Endodermal cell (in vitro differentiated cells): ENCODE results near the gene ABLIM1. TPM values are rescaled to one million over a fixed set of nuclear protein-coding genes. Genes with fewer than 3 reads are reported as not detected.

Experiments used
- DNase-seq: peaks from one replicate; pipeline ENCODE4 v3.0.0-alpha.2; 2017
- H3K27ac ChIP-seq: 2 replicates; pipeline ENCODE4 v1.5.1; 2013; ENCODE audit warnings: mild to moderate bottlenecking, low read depth, low read length, moderate library complexity
- H3K27me3 ChIP-seq: 2 replicates; pipeline ENCODE4 v1.6.1; 2013; ENCODE audit warnings: mild to moderate bottlenecking, low read length, moderate library complexity; ENCODE audit not compliant: insufficient read depth, control insufficient read depth, poor library complexity, severe bottlenecking
- H3K36me3 ChIP-seq: 2 replicates; pipeline ENCODE4 v1.7.0; 2013; ENCODE audit warnings: mild to moderate bottlenecking, low read length, moderate library complexity; ENCODE audit not compliant: control insufficient read depth, insufficient read depth
- H3K4me1 ChIP-seq: one replicate; pipeline ENCODE4 v1.7.0; 2013; ENCODE audit warnings: low read length; ENCODE audit not compliant: control insufficient read depth, insufficient read depth
- H3K4me3 ChIP-seq: 2 replicates; pipeline ENCODE4 v1.5.1; 2013; ENCODE audit warnings: mild to moderate bottlenecking, low read length, moderate library complexity
- H3K9ac ChIP-seq: 2 replicates; pipeline ENCODE4 v1.6.1; 2013; ENCODE audit warnings: mild to moderate bottlenecking, low read length, moderate library complexity; ENCODE audit not compliant: poor library complexity, severe bottlenecking; ENCODE audit errors: extremely low read depth
- H3K9me3 ChIP-seq: 2 replicates; pipeline ENCODE4 v1.6.1; 2013; ENCODE audit warnings: mild to moderate bottlenecking, low read length, moderate library complexity; ENCODE audit not compliant: control insufficient read depth
- H3K27ac Mint-ChIP-seq: 2 replicates; pipeline ENCODE4 v1.8.0; 2020; ENCODE audit warnings: mixed read lengths
- H3K27me3 Mint-ChIP-seq: 2 replicates; pipeline ENCODE4 v1.8.0; 2021; ENCODE audit warnings: mild to moderate bottlenecking, mixed read lengths; ENCODE audit not compliant: insufficient read depth
- H3K36me3 Mint-ChIP-seq: 2 replicates; pipeline ENCODE4 v1.8.0; 2020; ENCODE audit warnings: low read depth, mixed read lengths
- H3K4me1 Mint-ChIP-seq: 2 replicates; pipeline ENCODE4 v1.8.0; 2020; ENCODE audit warnings: mixed read lengths
- H3K4me3 Mint-ChIP-seq: 2 replicates; pipeline ENCODE4 v1.8.0; 2020; ENCODE audit warnings: mild to moderate bottlenecking, moderate library complexity, mixed read lengths
- H3K9me3 Mint-ChIP-seq: 2 replicates; pipeline ENCODE4 v1.8.0; 2020; ENCODE audit warnings: mild to moderate bottlenecking, mixed read lengths
- CTCF ChIP-seq: fragments of 200-600 bp; sonication (generic); conservative IDR thresholded peaks from 2 replicates; pipeline ENCODE4 v1.5.0; 2021; ENCODE audit warnings: antibody characterized with exemption, mild to moderate bottlenecking
- WGBS, 2 experiments: methylation state at CpG; one replicate each; pipeline versions ENCODE4 v1.1.5 to v1.1.7; 2013; ENCODE audit warnings: missing lambda C conversion rate in 2 of 2, mixed read lengths in 1 of 2; ENCODE audit not compliant: insufficient coverage in 1 of 2, insufficient read length in 1 of 2; 5-methylcytosine and 5-hydroxymethylcytosine counted together
- total RNA-seq, 2 donors: library from RNA; stranded (reverse); fragmentation: NEBNext Ultra II Directional in 1 of 2; extraction: Animal tissue kit (Norgen Biotek cat#: 25700) in 1 of 2; gene quantifications; 2 replicates in 1 of 2; 3 replicates in 1 of 2; pipeline ENCODE4 v1.2.1, GENCODE V29; 2021

ABLIM1 gene
- total RNA-seq, 2 donors from 2014 or later: 39.3 to 49.3 TPM

GRCh38 chr10:114649217-114649903, 8.7 kb downstream of the ABLIM1 start:
- whole genome bisulfite sequencing, 2 experiments: 87 to 94% methylated on average over 4 to 6 of the region's 7 CpGs
- H3K4me1 ChIP-seq: peaks cover 6% of the 10 kb centered on the region
- Mint-ChIP-seq H3K27ac (no peak overlapping the region), H3K36me3 (no peaks in the 10 kb centered on the region), H3K4me1 (peaks cover under 1% of the 10 kb centered on the region), H3K9me3 (no peaks in the 10 kb centered on the region), H3K27me3 (peaks cover 7% of the 10 kb centered on the region), H3K4me3 (no peak overlapping the region)
- H3K9ac ChIP-seq: no peak overlapping the region
- DNase-seq: no peak
- H3K27me3 ChIP-seq: no peaks in the 10 kb centered on the region
- H3K36me3 ChIP-seq: no peaks in the 10 kb centered on the region
- H3K9me3 ChIP-seq: no peaks in the 10 kb centered on the region
- no peak overlapping the region for H3K27ac ChIP-seq
- no peak for TF ChIP-seq CTCF
- no peak overlapping the region for H3K4me3 ChIP-seq

- Histone ChIP-seq H3K9me3 (no peaks in the 10 kb centered on the region), H3K4me1 (peaks cover 6% of the 10 kb centered on the region), H3K36me3 (no peaks in the 10 kb centered on the region), H3K27ac (no peak overlapping the region), H3K27me3 (no peaks in the 10 kb centered on the region), H3K4me3 (no peak overlapping the region), H3K9ac (no peak overlapping the region)
- no peak overlapping the region for H3K27ac Mint-ChIP-seq
- WGBS, 2 experiments: 67 to 88% methylated on average over 1 to 7 of the region's 8 CpGs
- no peaks in the 10 kb centered on the region for H3K9me3 Mint-ChIP-seq
- no peak overlapping the region for H3K4me3 Mint-ChIP-seq
- H3K4me1 Mint-ChIP-seq: no peaks in the 10 kb centered on the region
- H3K27me3 Mint-ChIP-seq: peaks cover 2% of the 10 kb centered on the region
- no peak for DNase-seq
- no peak for TF ChIP-seq CTCF
- H3K36me3 Mint-ChIP-seq: no peaks in the 10 kb centered on the region
These were observed 9.7 kb downstream of the ABLIM1 start for GRCh38 chr10:114648368-114648767.

GRCh38 chr10:114647545-114648138, 10.4 kb downstream of the ABLIM1 start:
- Mint-ChIP-seq H3K36me3 (no peaks in the 10 kb centered on the region), H3K9me3 (no peaks in the 10 kb centered on the region), H3K27ac (no peak overlapping the region), H3K4me3 (no peak overlapping the region), H3K4me1 (no peaks in the 10 kb centered on the region), H3K27me3 (no peaks in the 10 kb centered on the region)
- Histone ChIP-seq H3K4me1 (peaks cover 5% of the 10 kb centered on the region), H3K4me3 (no peak overlapping the region), H3K36me3 (no peaks in the 10 kb centered on the region), H3K9me3 (no peaks in the 10 kb centered on the region), H3K27ac (no peak overlapping the region), H3K9ac (no peak overlapping the region), H3K27me3 (no peaks in the 10 kb centered on the region)
- 92 to 97% methylated on average over 1 to 2 of the region's 2 CpGs for WGBS, 2 experiments
- no peak for DNase-seq
- no peak for TF ChIP-seq CTCF
